Posterior cingulate gyrus (tissue), 11 donors: Measurements from ENCODE around the gene HSBP1.

Experiments used
- DNase-seq, 10 donors: peaks; one replicate each; pipeline versions ENCODE4 v3.0.0 to v3.0.0-alpha.2; 2020 to 2021; ENCODE audit warnings: mixed read lengths in 3 of 10
- intact Hi-C: fragments of 100-400 bp; cut with DNase I; formaldehyde crosslinking; loops from one replicate; pipeline ENCODE4 v1.15.1; 2023

Gene HSBP1

DNA sequence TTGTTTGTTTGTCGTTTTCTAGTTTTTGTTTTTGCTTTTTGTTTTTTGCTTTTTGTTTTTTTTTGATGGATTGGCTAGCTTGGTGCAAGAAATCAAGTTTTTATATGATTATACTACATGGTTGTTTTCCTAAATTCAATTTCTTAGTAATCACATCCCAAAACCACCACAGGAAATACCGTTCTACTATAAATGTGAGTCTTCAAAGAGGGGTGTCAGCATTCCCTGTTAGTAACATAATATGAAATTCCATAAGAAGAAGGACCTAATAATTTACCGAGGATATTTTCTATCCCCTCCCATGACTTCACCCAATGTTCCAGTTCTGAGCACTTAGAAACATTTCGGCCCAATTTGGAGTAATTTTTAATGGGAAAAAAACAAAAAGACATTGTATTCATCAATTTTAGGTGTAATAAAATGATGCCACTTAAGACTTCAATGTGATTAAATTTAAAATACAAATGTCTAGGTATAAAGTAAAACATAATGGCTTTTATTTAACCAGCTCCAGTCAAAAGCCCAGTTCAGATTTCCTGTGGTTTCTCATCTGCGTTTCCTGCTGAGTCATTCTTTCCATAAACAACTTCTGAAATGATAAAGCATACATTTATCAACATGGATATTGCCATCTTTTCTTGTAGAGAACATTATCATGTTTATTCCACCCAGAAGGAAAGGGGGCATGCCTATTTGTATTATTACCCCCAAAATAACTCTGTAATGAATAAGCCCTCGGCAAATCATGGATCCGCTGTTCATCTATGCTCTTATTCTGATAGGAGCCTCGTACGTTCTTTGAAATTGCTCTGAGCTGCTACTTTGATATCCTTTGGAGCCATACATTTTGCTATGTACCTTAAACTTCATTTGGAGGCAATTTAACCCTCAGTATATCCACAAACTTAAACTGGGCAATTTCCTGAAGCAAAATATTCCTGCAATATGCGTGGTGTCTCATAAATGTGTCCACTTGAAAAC is 28.1 kb downstream of the HSBP1 start:
- no peak for DNase-seq
- intact Hi-C loops, result no loop called here

GRCh38 chr16:83837566-83837965 is 29.8 kb downstream of the HSBP1 start:
- no peak for DNase-seq
- intact Hi-C loops, result no loop called here

- intact Hi-C loops, result no loop called here
- DNase-seq, result no peak
Observed at GRCh38 chr16:83838151-83838550, 30.4 kb downstream of the HSBP1 start.

GRCh38 chr16:83839561-83839960 is 31.8 kb downstream of the HSBP1 start:
- intact Hi-C loops, result no loop called here
- no peak for DNase-seq

GRCh38 chr16:83840060-83840617 is 32.4 kb downstream of the HSBP1 start:
- intact Hi-C loops, result no loop called here
- DNase-seq, result no peak

GRCh38 chr16:83842291-83842690 is 34.5 kb downstream of the HSBP1 start:
- no peak for DNase-seq
- intact Hi-C loops, result no loop called here

GRCh38 chr16:83842756-83843507 is 35.2 kb downstream of the HSBP1 start:
- no peak for DNase-seq
- intact Hi-C loops, result no loop called here

DNA sequence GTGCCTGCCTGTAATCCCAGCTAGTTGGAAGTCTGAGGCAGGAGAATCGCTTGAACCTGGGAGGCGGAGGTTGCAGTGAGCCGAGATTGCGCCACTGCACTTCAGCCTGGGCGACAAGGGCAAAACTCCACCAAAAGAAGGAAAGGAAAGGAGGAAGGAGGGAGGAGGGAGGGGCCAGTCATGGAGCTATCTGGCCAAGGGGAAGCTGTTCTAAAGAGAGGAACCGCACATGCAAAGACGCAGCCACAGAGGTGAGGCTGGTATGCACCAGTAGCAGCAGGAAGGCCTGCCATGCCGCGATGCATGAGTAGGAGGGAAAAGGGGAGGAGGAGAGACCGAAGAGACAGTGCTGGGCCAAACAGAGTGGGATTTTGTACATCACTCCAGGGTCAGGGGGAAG is 35.9 kb downstream of the HSBP1 start:
- no peak for DNase-seq
- intact Hi-C loops, result no loop called here

DNA sequence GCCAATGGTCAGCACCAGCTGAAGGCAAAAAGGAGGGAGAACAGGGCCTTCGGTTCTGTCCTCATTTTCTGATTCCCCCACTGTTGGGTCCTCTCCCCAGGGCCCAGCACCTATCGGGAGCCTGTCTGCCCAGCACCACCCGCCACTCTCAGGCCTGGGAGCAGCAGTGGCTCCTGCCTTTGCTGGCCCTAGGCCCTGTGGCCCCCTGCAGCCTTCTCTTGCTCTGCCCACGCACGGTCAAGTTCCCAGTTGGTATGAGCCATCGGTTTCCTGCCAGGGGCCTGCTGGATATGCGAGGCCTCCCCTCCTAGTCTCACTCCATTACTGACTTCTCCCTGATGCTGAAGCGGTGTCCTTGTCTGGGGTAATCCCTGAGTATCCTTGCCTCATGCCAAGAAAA is 37.5 kb downstream of the HSBP1 start:
- intact Hi-C loops, result no loop called here
- no peak for DNase-seq

- intact Hi-C loops, result no loop called here
- no peak for DNase-seq
Observed at GRCh38 chr16:83847371-83848225, 39.8 kb downstream of the HSBP1 start.

- intact Hi-C loops, result no loop called here
- no peak for DNase-seq
Observed at GRCh38 chr16:83849421-83849820, 41.6 kb downstream of the HSBP1 start.

DNA sequence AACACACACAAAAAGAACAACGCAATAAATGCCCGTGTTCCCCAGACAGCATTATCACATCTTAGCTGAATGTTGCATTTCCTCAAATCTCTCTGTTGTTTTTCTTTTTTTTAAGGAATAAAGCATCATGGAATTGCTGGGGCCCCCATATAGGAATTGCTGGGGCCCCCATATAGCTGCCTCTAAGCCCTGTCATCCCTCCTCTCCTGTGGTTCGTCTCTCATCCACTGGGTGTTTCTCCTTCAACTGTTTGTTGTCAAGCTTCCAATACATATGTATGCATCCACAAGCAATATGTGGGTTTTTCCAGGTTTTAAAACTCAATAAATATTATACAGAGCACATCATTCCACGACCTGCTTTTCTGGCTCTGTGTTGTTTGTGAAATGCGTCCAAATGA is 43.2 kb downstream of the HSBP1 start:
- DNase-seq, result no peak
- intact Hi-C loops, result no loop called here

GRCh38 chr16:83851473-83851872 is 43.7 kb downstream of the HSBP1 start:
- DNase-seq, result no peak
- intact Hi-C loops, result no loop called here

GRCh38 chr16:83852774-83853173 is 45.0 kb downstream of the HSBP1 start:
- no peak for DNase-seq

GRCh38 chr16:83853834-83854233 is 46.1 kb downstream of the HSBP1 start:
- intact Hi-C loops, result no loop called here
- no peak for DNase-seq

More at GRCh38 chr16:83852774-83853173, 45.0 kb downstream of the HSBP1 start:
- intact Hi-C loops, result no loop called here

DNA sequence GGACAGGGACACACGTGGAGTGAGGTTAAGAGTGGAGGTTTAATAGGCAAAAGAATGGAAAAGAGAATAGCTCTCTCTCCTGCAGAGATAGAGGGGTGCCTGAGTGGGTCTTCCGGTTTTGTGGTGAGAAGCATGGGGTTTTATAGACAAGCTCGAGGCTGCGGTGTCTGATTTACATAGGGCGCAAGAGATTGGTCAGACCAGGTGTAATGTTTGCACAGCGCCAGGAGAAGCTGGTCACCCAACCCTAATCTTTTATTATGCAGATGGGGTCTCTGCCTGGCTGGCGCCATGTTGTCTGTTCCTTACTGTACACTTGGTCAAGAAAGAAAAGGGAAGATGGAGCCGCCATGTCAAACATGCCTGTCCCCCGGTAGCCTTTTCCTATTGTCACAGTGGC is 46.6 kb downstream of the HSBP1 start:
- no peak for DNase-seq
- intact Hi-C loops, result no loop called here

DNA sequence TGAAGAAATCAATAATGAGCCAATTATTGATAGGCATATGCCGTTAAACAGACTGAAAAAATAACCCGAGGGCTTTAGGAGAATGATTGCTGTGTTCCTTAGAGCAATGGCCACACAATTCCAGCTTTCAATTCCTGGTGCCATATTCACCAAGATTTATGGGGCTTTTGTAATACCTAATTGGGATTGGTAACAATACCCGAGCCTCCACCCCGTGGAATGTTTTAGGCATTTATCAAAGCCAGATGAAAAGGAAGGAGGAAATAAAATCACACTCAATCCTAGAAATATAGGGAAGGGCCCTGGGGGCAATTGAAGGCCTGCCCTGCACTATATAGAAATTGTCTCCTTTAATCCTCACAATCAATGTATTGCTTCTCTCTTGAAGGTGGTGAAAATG is 49.0 kb downstream of the HSBP1 start:
- no peak for DNase-seq
- intact Hi-C loops, result no loop called here

DNA sequence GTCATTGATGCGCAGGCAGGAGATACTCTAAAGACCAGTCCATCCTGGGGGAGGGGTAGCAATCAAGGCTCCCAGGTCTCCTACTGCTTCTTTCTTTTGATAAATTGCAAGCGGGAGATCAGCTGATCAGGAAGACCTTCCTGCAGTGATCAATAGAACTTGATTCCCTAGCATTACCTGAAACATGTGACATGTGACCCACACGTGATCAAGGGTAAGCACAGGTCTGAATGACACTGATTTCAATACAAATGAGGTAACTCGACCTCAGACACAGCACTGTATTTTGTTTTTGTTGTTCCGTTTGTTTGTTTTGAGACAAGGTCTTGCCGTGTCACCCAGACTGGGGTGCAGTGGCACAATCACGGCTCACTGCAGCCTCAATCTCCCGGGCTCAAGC is 51.5 kb downstream of the HSBP1 start:
- no peak for DNase-seq
- intact Hi-C loops, result no loop called here

- no peak for DNase-seq
Observed at GRCh38 chr16:83862661-83863060, 54.9 kb downstream of the HSBP1 start.

DNA sequence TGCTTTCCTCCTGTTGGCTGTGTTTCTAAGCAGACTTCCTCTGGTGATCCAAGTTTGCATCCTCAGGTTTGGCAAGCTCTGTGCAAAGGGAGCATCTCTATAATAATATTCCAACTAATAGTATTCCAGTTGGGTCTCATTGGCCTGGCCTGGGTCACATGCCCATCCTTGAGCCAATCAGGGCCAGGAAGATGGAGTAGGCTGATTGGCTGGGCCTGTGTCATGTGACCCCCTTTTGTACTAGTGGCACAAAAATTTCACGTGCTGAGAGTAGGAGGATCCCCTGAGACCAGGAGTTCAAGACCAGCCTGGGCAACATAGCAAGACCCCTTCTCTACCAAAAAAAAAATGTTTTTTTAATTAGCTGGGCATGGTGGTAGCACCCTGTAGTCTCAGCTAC is 55.9 kb downstream of the HSBP1 start:
- DNase-seq, result no peak
- intact Hi-C loops, result no loop called here

More at GRCh38 chr16:83862661-83863060, 54.9 kb downstream of the HSBP1 start:
- intact Hi-C loops, result no loop called here
